Tibial artery (tissue), 4 donors: ENCODE measurements around the gene TMEM45A.
"Not testable (repeated sequence)": the region's sequence is repeated elsewhere in the genome, so short reads cannot be mapped to it uniquely, and the experiment has no call there.

Experiments used
- DNase-seq, 2 donors: peaks; one replicate each; pipeline ENCODE4 v3.0.0-alpha.2; 2019
- H3K27ac ChIP-seq, 2 donors: fragments of 200-600 bp; sonication (generic) in 1 of 2; 1 replicate in 1 of 2; 2 replicates in 1 of 2; pipeline ENCODE4 v1.5.1; 2018 to 2019; ENCODE audit warnings: mild to moderate bottlenecking in 1 of 2
- H3K27me3 ChIP-seq, 2 donors: fragments of 200-600 bp; sonication (generic) in 1 of 2; one replicate each; pipeline versions ENCODE4 v1.5.1 to v1.6.0; 2016 to 2019
- H3K36me3 ChIP-seq, 3 donors: fragments of 200-600 bp; sonication (generic) in 2 of 3; one replicate each; pipeline ENCODE4 v1.5.1; 2016 to 2019; ENCODE audit warnings: mild to moderate bottlenecking in 2 of 3
- H3K4me1 ChIP-seq, 4 donors: fragments of 200-600 bp; sonication (generic) in 2 of 4; 1 replicate in 3 of 4; 2 replicates in 1 of 4; pipeline ENCODE4 v1.5.1; 2016 to 2019
- H3K4me3 ChIP-seq, 2 donors: fragments of 200-600 bp; sonication (generic) in 1 of 2; 1 replicate in 1 of 2; 2 replicates in 1 of 2; pipeline ENCODE4 v1.5.1; 2018 to 2019; ENCODE audit warnings: mild to moderate bottlenecking in 2 of 2
- H3K9me3 ChIP-seq, 3 donors: fragments of 200-600 bp; sonication (generic) in 1 of 3; one replicate each; pipeline ENCODE4 v1.5.1; 2016 to 2019
- CTCF ChIP-seq, 2 experiments: fragments of 200-600 bp in 1 of 2; fragments of 450-650 bp in 1 of 2; IDR thresholded peaks; one replicate each; pipeline ENCODE4 v1.5.1; 2017 to 2019; ENCODE audit warnings: antibody characterized with exemption in 2 of 2, mild to moderate bottlenecking in 1 of 2, moderate library complexity in 1 of 2
- intact Hi-C: fragments of 100-400 bp; cut with DNase I; formaldehyde crosslinking; loops from one replicate; pipeline ENCODE4 v1.15.0; 2023; ENCODE audit warnings: low total_unique reads

The TMEM45A gene

GRCh38 chr3:100536093-100536492 is 43.7 kb downstream of the TMEM45A start:
- no peaks in the 10 kb centered on the region for H3K9me3 ChIP-seq
- TF ChIP-seq CTCF (IDR thresholded peaks at IDR 0.05): no peak
- no peak overlapping the region for H3K27ac ChIP-seq
- H3K4me1 ChIP-seq: no peaks in the 10 kb centered on the region
- H3K4me3 ChIP-seq: no peak overlapping the region
- DNase-seq: no peak
- no peaks in the 10 kb centered on the region for H3K36me3 ChIP-seq
- H3K27me3 ChIP-seq: no peaks in the 10 kb centered on the region
- intact Hi-C loops: no loop called here

GRCh38 chr3:100537646-100538338 is 45.4 kb downstream of the TMEM45A start:
- H3K4me3 ChIP-seq: no peak overlapping the region
- TF ChIP-seq CTCF (IDR thresholded peaks at IDR 0.05): no peak
- no peaks in the 10 kb centered on the region for H3K9me3 ChIP-seq
- no peaks in the 10 kb centered on the region for H3K4me1 ChIP-seq
- H3K36me3 ChIP-seq: no peaks in the 10 kb centered on the region
- DNase-seq: no peak
- intact Hi-C loops: no loop called here
- no peaks in the 10 kb centered on the region for H3K27me3 ChIP-seq
- H3K27ac ChIP-seq: no peak overlapping the region

DNA sequence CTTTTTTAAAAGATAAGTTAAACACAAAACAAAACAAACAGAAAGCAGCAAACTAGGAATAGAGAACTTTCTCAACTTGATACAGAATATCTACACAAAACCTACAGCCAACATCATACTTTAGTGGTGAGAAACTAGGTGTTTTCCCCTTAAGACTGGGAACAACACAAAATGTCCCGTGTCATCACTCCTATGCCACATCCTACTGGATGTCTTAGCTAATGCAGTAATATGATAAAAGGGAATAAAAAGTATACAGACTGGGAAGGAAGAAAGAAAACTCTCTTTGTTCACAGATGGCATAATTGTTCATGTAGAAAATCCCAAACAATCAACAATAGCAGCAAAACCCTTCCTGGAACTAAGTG is 45.9 kb downstream of the TMEM45A start:
- no peak overlapping the region for H3K4me3 ChIP-seq
- H3K27ac ChIP-seq: no peak overlapping the region
- H3K9me3 ChIP-seq: no peaks in the 10 kb centered on the region
- TF ChIP-seq CTCF (IDR thresholded peaks at IDR 0.05): no peak
- intact Hi-C loops: no loop called here
- DNase-seq: no peak
- H3K36me3 ChIP-seq: no peaks in the 10 kb centered on the region
- H3K4me1 ChIP-seq: no peaks in the 10 kb centered on the region
- no peaks in the 10 kb centered on the region for H3K27me3 ChIP-seq

- Histone ChIP-seq H3K4me3 (no peak overlapping the region), H3K9me3 (no peaks in the 10 kb centered on the region), H3K4me1 (no peaks in the 10 kb centered on the region), H3K27ac (no peak overlapping the region), H3K27me3 (no peaks in the 10 kb centered on the region), H3K36me3 (no peaks in the 10 kb centered on the region)
- TF ChIP-seq CTCF (IDR thresholded peaks at IDR 0.05): no peak
- no peak for DNase-seq
- intact Hi-C loops: no loop called here
These were observed 48.4 kb downstream of the TMEM45A start for GRCh38 chr3:100540791-100541334.

DNA sequence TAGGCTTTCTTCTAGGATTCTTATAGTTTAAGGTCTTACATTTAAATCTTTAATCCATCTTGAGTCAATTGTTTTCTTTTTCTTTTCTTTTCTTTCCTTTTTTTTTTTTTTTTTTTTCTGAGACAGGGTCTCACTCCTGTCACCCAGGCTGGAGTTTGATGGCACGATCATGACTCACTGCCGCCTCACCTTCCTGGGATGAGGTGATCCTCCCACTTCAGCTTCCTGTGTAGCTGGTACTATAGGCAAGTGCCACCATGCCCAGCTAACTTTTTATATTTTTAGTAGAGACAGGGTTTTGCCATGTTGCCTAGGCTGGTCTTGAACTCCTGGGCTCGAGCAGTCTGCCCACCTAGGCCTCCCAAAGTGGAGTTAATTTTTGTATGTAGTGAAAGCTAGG is 49.0 kb downstream of the TMEM45A start:
- intact Hi-C loops, H3K27ac ChIP-seq, H3K36me3 ChIP-seq, H3K4me3 ChIP-seq, H3K4me1 ChIP-seq, H3K27me3 ChIP-seq, H3K9me3 ChIP-seq, DNase-seq: not testable (repeated sequence)

GRCh38 chr3:100545371-100545770 is 53.0 kb downstream of the TMEM45A start:
- Histone ChIP-seq H3K9me3 (no peaks in the 10 kb centered on the region), H3K27me3 (no peaks in the 10 kb centered on the region), H3K4me3 (no peak overlapping the region), H3K4me1 (no peaks in the 10 kb centered on the region), H3K27ac (no peak overlapping the region), H3K36me3 (no peaks in the 10 kb centered on the region)
- no peak for DNase-seq
- intact Hi-C loops: no loop called here
- no peak for TF ChIP-seq CTCF (IDR thresholded peaks at IDR 0.05)
